Muscle of leg (tissue), 11 donors: ENCODE results near the gene XG. TPM values are rescaled to one million over a fixed set of nuclear protein-coding genes. Genes with fewer than 3 reads are reported as not detected.
"Not testable (repeated sequence)": the region's sequence is repeated elsewhere in the genome, so short reads cannot be mapped to it uniquely, and the experiment has no call there.

Experiments
- DNase-seq: peaks from one replicate; pipeline ENCODE4 v3.0.0; 2013
- H3K27ac ChIP-seq: one replicate; pipeline ENCODE4 v1.5.1; 2013; ENCODE audit warnings: mild to moderate bottlenecking, low read length, control low read depth
- H3K27me3 ChIP-seq: one replicate; pipeline ENCODE4 v1.6.1; 2013; ENCODE audit warnings: low read length; ENCODE audit not compliant: control insufficient read depth, insufficient read depth
- H3K36me3 ChIP-seq: one replicate; pipeline ENCODE4 v1.6.1; 2013; ENCODE audit warnings: low read length; ENCODE audit not compliant: control insufficient read depth, insufficient read depth
- H3K4me1 ChIP-seq: one replicate; pipeline ENCODE4 v1.6.1; 2013; ENCODE audit warnings: low read length; ENCODE audit not compliant: control insufficient read depth, insufficient read depth
- H3K4me3 ChIP-seq: one replicate; pipeline ENCODE4 v1.5.1; 2013; ENCODE audit warnings: low read length, control low read depth
- H3K9me3 ChIP-seq: replicated peaks from 2 replicates; pipeline ENCODE4 v1.6.1; 2013; ENCODE audit warnings: low read depth, low read length; ENCODE audit not compliant: control insufficient read depth
- WGBS: methylation state at CpG from one replicate; pipeline ENCODE4 v1.1.5; 2013; ENCODE audit warnings: missing lambda C conversion rate; ENCODE audit not compliant: insufficient coverage; 5-methylcytosine and 5-hydroxymethylcytosine counted together
- polyA plus RNA-seq, 8 donors: library from polyadenylated mRNA; unstranded; fragments of 120-200 nt; gene quantifications; one replicate each; pipeline versions ENCODE4 v1.2.1 to v1.2.3, GENCODE V29; 2013; ENCODE audit warnings: inconsistent platforms in 1 of 8, low replicate concordance in 1 of 8; ENCODE audit not compliant: insufficient read length in 8 of 8, insufficient read depth in 1 of 8
- total RNA-seq: library from RNA; stranded (reverse); fragments of 120-200 nt; gene quantifications from one replicate; pipeline ENCODE4 v1.2.4, GENCODE V29; 2013

The XG gene
- total and polyA plus RNA-seq, 9 donors: 0.25 to 3.7 (median 1.0) TPM

GRCh38 chrX:2732649-2733048 lies 19.2 kb upstream of the XG start:
- no peaks in the 10 kb centered on the region for H3K9me3 ChIP-seq
- no peak overlapping the region for H3K4me3 ChIP-seq
- H3K27ac ChIP-seq: no peak overlapping the region
- H3K36me3 ChIP-seq: peaks cover 38% of the 10 kb centered on the region
- H3K4me1 ChIP-seq: no peaks in the 10 kb centered on the region
- H3K27me3 ChIP-seq: no peaks in the 10 kb centered on the region
- no peak for DNase-seq

GRCh38 chrX:2733286-2733685 lies 18.6 kb upstream of the XG start:
- Histone ChIP-seq H3K27me3 (no peaks in the 10 kb centered on the region), H3K9me3 (no peaks in the 10 kb centered on the region), H3K4me1 (no peaks in the 10 kb centered on the region), H3K27ac (no peak overlapping the region), H3K36me3 (peaks cover 38% of the 10 kb centered on the region), H3K4me3 (no peak overlapping the region)
- no peak for DNase-seq
- WGBS: 86% methylated on average over 9 of the region's 9 CpGs

GRCh38 chrX:2735270-2735669 lies 16.6 kb upstream of the XG start:
- 100% methylated on average over 1 of the region's 4 CpGs for WGBS
- H3K4me3 ChIP-seq: no peak overlapping the region
- DNase-seq: no peak
- H3K27ac ChIP-seq: no peak overlapping the region
- H3K4me1 ChIP-seq: no peaks in the 10 kb centered on the region
- H3K27me3 ChIP-seq: no peaks in the 10 kb centered on the region
- peaks cover 37% of the 10 kb centered on the region for H3K36me3 ChIP-seq
- no peaks in the 10 kb centered on the region for H3K9me3 ChIP-seq

- H3K27ac ChIP-seq: no peak overlapping the region
- no peaks in the 10 kb centered on the region for H3K27me3 ChIP-seq
- no peak for DNase-seq
- H3K4me1 ChIP-seq: peaks cover 3% of the 10 kb centered on the region
- 76% methylated on average over 10 of the region's 11 CpGs for WGBS
- H3K36me3 ChIP-seq: peaks cover 27% of the 10 kb centered on the region
- no peak overlapping the region for H3K4me3 ChIP-seq
- H3K9me3 ChIP-seq: no peaks in the 10 kb centered on the region
Observed at GRCh38 chrX:2740672-2741071, 11.2 kb upstream of the XG start.

GRCh38 chrX:2741386-2741785 lies 10.5 kb upstream of the XG start:
- 91% methylated on average over 2 of the region's 3 CpGs for WGBS
- no peaks in the 10 kb centered on the region for H3K9me3 ChIP-seq
- DNase-seq: no peak
- H3K4me1 ChIP-seq: peaks cover 3% of the 10 kb centered on the region
- H3K36me3 ChIP-seq: peaks cover 26% of the 10 kb centered on the region
- no peak overlapping the region for H3K4me3 ChIP-seq
- no peaks in the 10 kb centered on the region for H3K27me3 ChIP-seq
- H3K27ac ChIP-seq: no peak overlapping the region

GRCh38 chrX:2746250-2746649 lies 5.6 kb upstream of the XG start:
- not testable (repeated sequence) for H3K9me3 ChIP-seq, DNase-seq, H3K4me3 ChIP-seq, H3K27ac ChIP-seq, H3K4me1 ChIP-seq, H3K36me3 ChIP-seq, H3K27me3 ChIP-seq
- whole genome bisulfite sequencing: no CpG with 5 or more reads among the region's 6 CpGs

GRCh38 chrX:2748171-2748814 lies 3.5 kb upstream of the XG start:
- peaks cover 2% of the 10 kb centered on the region for H3K27me3 ChIP-seq
- peaks cover 3% of the 10 kb centered on the region for H3K36me3 ChIP-seq
- peaks cover 2% of the 10 kb centered on the region for H3K9me3 ChIP-seq
- H3K4me3 ChIP-seq: no peak overlapping the region
- no peak for DNase-seq
- WGBS: 71% methylated on average over 2 of the region's 8 CpGs
- no peaks in the 10 kb centered on the region for H3K4me1 ChIP-seq
- H3K27ac ChIP-seq: no peak overlapping the region

- Histone ChIP-seq H3K9me3 (peaks cover 2% of the 10 kb centered on the region), H3K27me3 (peaks cover 2% of the 10 kb centered on the region), H3K27ac (no peak overlapping the region), H3K4me1 (no peaks in the 10 kb centered on the region), H3K36me3 (no peaks in the 10 kb centered on the region), H3K4me3 (no peak overlapping the region)
- no CpG with 5 or more reads among the region's 1 CpG for WGBS
- no peak for DNase-seq
Observed at GRCh38 chrX:2748815-2749188, 3.0 kb upstream of the XG start.

- WGBS: no CpG with 5 or more reads among the region's 3 CpGs
- no peaks in the 10 kb centered on the region for H3K4me1 ChIP-seq
Observed at GRCh38 chrX:2751291-2751690, 549 bp upstream of the XG start.

GRCh38 chrX:2752441-2752840 lies 601 bp downstream of the XG start:
- DNase-seq, H3K4me3 ChIP-seq, H3K36me3 ChIP-seq, H3K9me3 ChIP-seq, H3K27me3 ChIP-seq, H3K4me1 ChIP-seq, H3K27ac ChIP-seq: not testable (repeated sequence)
- 40% methylated on average over 1 of the region's 7 CpGs for WGBS

More at GRCh38 chrX:2751291-2751690, 549 bp upstream of the XG start:
- H3K4me3 ChIP-seq: no peak overlapping the region
- H3K36me3 ChIP-seq: no peaks in the 10 kb centered on the region
- peaks cover 2% of the 10 kb centered on the region for H3K27me3 ChIP-seq
- no peak for DNase-seq
- H3K27ac ChIP-seq: no peak overlapping the region
- peaks cover 2% of the 10 kb centered on the region for H3K9me3 ChIP-seq

- not testable (repeated sequence) for H3K27ac ChIP-seq, H3K9me3 ChIP-seq, H3K4me1 ChIP-seq, H3K27me3 ChIP-seq, DNase-seq, H3K36me3 ChIP-seq, H3K4me3 ChIP-seq
- 50% methylated on average over 1 of the region's 5 CpGs for WGBS
Observed at GRCh38 chrX:2755163-2755715, 3.4 kb downstream of the XG start.
